ENCODE results near the gene MAGEE2.
"Not testable (repeated sequence)": the region's sequence is repeated elsewhere in the genome, so short reads cannot be mapped to it uniquely, and the experiment has no call there.

Gene MAGEE2

GRCh38 chrX:75784680-75785491 lies at the start of gene MAGEE2:
TSS of gene MAGEE2 (minus strand) at chrX:75785254. CDS start at chrX:75785051, 203 bp downstream.
- no peaks in the 10 kb centered on the region for H3K27me3 ChIP-seq (ENCODE audit: insufficient read depth, low read length)
- no peak within 1 kb of the TSS for H3K4me3 ChIP-seq (ENCODE audit: low read length)
- no peak within 1 kb of the TSS for H2AFZ ChIP-seq (ENCODE audit: low read depth, low read length)
- H3K36me3 ChIP-seq (ENCODE audit: insufficient read depth, low read length), result no peaks in the 10 kb centered on the region
- no peaks in the 10 kb centered on the region for H3K4me1 ChIP-seq (ENCODE audit: insufficient read depth, low read length)
- no peaks in the 10 kb centered on the region for H3K9me3 ChIP-seq (ENCODE audit: low read length)

- no peaks in the 10 kb centered on the region for H3K36me3 ChIP-seq (ENCODE audit: insufficient read depth, low read length)
- H3K4me3 ChIP-seq (ENCODE audit: low read length), result no peak overlapping the region
- H3K4me1 ChIP-seq (ENCODE audit: insufficient read depth, low read length), result no peaks in the 10 kb centered on the region
- H2AFZ ChIP-seq (ENCODE audit: low read depth, low read length), result no peak overlapping the region
- no peaks in the 10 kb centered on the region for H3K9me3 ChIP-seq (ENCODE audit: low read length)
- no peaks in the 10 kb centered on the region for H3K27me3 ChIP-seq (ENCODE audit: insufficient read depth, low read length)
Measured at GRCh38 chrX:75786290-75786689, 1.2 kb upstream of the MAGEE2 start.

- no peaks in the 10 kb centered on the region for H3K27me3 ChIP-seq (ENCODE audit: insufficient read depth, low read length)
- H3K4me3 ChIP-seq (ENCODE audit: low read length), result no peak overlapping the region
- H2AFZ ChIP-seq (ENCODE audit: low read depth, low read length), result no peak overlapping the region
- no peaks in the 10 kb centered on the region for H3K36me3 ChIP-seq (ENCODE audit: insufficient read depth, low read length)
- no peaks in the 10 kb centered on the region for H3K9me3 ChIP-seq (ENCODE audit: low read length)
- no peaks in the 10 kb centered on the region for H3K4me1 ChIP-seq (ENCODE audit: insufficient read depth, low read length)
Measured at GRCh38 chrX:75781611-75782010, 3.4 kb downstream of the MAGEE2 start.

GRCh38 chrX:75768063-75768462 lies 17.0 kb downstream of the MAGEE2 start:
- not testable (repeated sequence) for H3K36me3 ChIP-seq (ENCODE audit: insufficient read depth, low read length); H3K27me3 ChIP-seq (ENCODE audit: insufficient read depth, low read length); H2AFZ ChIP-seq (ENCODE audit: low read depth, low read length); H3K4me3 ChIP-seq (ENCODE audit: low read length); H3K9me3 ChIP-seq (ENCODE audit: low read length); H3K4me1 ChIP-seq (ENCODE audit: insufficient read depth, low read length)

GRCh38 chrX:75748431-75748830 lies 36.6 kb downstream of the MAGEE2 start:
- no peaks in the 10 kb centered on the region for H3K27me3 ChIP-seq (ENCODE audit: insufficient read depth, low read length)
- no peaks in the 10 kb centered on the region for H3K36me3 ChIP-seq (ENCODE audit: insufficient read depth, low read length)
- H2AFZ ChIP-seq (ENCODE audit: low read depth, low read length), result no peak overlapping the region
- H3K4me3 ChIP-seq (ENCODE audit: low read length), result no peak overlapping the region
- H3K4me1 ChIP-seq (ENCODE audit: insufficient read depth, low read length), result peaks cover 14% of the 10 kb centered on the region
- H3K9me3 ChIP-seq (ENCODE audit: low read length), result peaks cover 7% of the 10 kb centered on the region

GRCh38 chrX:75746891-75747639 lies 38.0 kb downstream of the MAGEE2 start:
- no peaks in the 10 kb centered on the region for H3K27me3 ChIP-seq (ENCODE audit: insufficient read depth, low read length)
- no peaks in the 10 kb centered on the region for H3K36me3 ChIP-seq (ENCODE audit: insufficient read depth, low read length)
- peaks cover 14% of the 10 kb centered on the region for H3K4me1 ChIP-seq (ENCODE audit: insufficient read depth, low read length)
- H3K4me3 ChIP-seq (ENCODE audit: low read length), result peak overlapping the region; percentile 91
- peak overlapping the region; percentile 64 for H2AFZ ChIP-seq (ENCODE audit: low read depth, low read length)
- H3K9me3 ChIP-seq (ENCODE audit: low read length), result peaks cover 7% of the 10 kb centered on the region
